ENCODE data around the gene TMEM130. TPM values are rescaled to one million over a fixed set of nuclear protein-coding genes. Genes with fewer than 3 reads are reported as not detected.

TMEM130 gene
- total RNA-seq, 1 donor from 2014 or later: 1.7 TPM

DNA sequence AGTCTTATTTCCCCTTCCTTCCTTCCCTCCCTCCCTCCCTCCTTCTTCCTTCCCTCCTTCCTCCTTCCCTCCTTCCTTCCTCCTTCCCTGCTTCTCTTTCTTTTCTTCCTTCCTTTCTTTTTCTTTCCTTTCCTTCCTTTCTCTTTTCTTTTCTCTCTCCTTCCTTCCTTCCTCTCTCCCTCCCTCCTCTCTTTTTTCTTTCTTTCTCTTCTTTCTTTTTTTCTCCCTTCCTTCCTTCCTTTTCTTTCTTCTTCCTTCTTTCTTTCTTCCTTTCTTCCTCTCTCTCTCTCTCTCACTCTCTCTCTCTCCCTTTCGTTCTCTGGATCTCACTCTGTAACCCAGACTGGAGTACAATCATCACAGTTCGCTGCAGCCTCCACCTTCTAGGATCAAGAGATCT is 6.2 kb downstream of the TMEM130 start:
- no peak for DNase-seq (ENCODE audit: extremely low spot score, unreplicated experiment)
- H3K27ac Mint-ChIP-seq (ENCODE audit: unreplicated experiment): no peak overlapping the region
- no peaks in the 10 kb centered on the region for H3K9me3 Mint-ChIP-seq (ENCODE audit: unreplicated experiment)
- TF ChIP-seq, protein P1, sequence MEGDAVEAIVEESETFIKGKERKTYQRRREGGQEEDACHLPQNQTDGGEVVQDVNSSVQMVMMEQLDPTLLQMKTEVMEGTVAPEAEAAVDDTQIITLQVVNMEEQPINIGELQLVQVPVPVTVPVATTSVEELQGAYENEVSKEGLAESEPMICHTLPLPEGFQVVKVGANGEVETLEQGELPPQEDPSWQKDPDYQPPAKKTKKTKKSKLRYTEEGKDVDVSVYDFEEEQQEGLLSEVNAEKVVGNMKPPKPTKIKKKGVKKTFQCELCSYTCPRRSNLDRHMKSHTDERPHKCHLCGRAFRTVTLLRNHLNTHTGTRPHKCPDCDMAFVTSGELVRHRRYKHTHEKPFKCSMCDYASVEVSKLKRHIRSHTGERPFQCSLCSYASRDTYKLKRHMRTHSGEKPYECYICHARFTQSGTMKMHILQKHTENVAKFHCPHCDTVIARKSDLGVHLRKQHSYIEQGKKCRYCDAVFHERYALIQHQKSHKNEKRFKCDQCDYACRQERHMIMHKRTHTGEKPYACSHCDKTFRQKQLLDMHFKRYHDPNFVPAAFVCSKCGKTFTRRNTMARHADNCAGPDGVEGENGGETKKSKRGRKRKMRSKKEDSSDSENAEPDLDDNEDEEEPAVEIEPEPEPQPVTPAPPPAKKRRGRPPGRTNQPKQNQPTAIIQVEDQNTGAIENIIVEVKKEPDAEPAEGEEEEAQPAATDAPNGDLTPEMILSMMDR (IDR thresholded peaks at IDR 0.05): no peak
- H3K27me3 Mint-ChIP-seq (ENCODE audit: unreplicated experiment): peaks cover 13% of the 10 kb centered on the region
- H3K4me1 Mint-ChIP-seq (ENCODE audit: unreplicated experiment): peaks cover 25% of the 10 kb centered on the region
- H3K4me3 Mint-ChIP-seq (ENCODE audit: unreplicated experiment): no peak overlapping the region
- H3K36me3 Mint-ChIP-seq (ENCODE audit: unreplicated experiment): no peaks in the 10 kb centered on the region

DNA sequence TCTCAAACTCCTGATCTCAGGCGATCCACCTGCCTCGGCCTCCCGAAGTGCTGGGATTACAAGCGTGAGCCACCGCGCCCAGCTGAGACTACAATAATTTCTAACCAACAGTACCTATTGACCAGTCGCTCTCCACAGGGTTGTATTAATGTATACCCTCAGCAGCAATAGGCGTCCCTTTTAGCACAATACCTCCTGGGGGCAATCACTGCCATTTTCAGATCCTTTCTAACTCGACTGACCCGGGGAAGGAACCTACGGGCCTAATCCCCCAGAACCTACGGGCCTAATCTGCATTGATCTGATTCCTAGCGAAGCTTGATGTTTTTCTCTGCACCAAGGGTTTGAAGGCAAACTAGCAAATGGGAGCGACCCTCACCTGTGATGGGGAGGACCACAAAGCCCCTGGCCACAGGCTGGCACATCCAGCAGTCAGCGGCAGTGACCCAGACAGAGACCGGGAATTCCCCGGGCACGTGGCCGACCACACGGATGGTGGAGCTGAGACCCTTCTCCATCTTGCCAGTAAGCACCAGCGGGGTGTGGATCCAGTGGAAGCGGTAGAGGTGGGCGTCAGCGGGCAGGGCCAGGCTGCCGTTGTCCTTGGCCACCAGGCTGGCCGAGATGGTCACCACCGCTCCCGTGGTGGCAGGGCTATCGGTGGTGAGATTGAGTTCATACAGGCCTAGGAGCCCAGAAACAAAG is 6.9 kb downstream of the TMEM130 start:
- TF ChIP-seq, protein P1 (IDR thresholded peaks at IDR 0.05): no peak
- no peak overlapping the region for H3K4me3 Mint-ChIP-seq (ENCODE audit: unreplicated experiment)
- DNase-seq (ENCODE audit: extremely low spot score, unreplicated experiment): no peak
- H3K27ac Mint-ChIP-seq (ENCODE audit: unreplicated experiment): no peak overlapping the region
- no peaks in the 10 kb centered on the region for H3K36me3 Mint-ChIP-seq (ENCODE audit: unreplicated experiment)
- H3K9me3 Mint-ChIP-seq (ENCODE audit: unreplicated experiment): no peaks in the 10 kb centered on the region
- peaks cover 9% of the 10 kb centered on the region for H3K27me3 Mint-ChIP-seq (ENCODE audit: unreplicated experiment)
- H3K4me1 Mint-ChIP-seq (ENCODE audit: unreplicated experiment): peaks cover 25% of the 10 kb centered on the region

DNA sequence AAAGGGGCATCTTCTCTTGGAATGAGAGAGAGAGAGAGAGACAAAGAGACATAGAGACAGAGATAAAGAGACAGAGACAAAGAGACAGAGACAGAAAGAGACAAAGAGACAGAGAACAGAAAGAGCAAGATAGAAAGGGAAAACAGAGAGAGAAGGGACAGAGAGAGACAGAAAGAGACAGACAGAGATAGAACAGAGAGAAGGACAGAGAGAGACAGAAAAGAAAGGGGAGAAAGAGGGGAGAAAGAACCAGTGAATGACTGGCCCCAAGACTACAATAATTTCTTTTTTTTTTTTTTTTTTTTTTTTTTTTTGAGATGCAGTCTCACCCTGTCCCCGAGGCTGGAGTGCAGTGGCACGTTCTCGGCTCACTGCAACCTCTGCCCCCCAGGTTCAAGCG is 7.6 kb downstream of the TMEM130 start:
- Mint-ChIP-seq H3K27ac (ENCODE audit: unreplicated experiment) (no peak overlapping the region), H3K9me3 (ENCODE audit: unreplicated experiment) (no peaks in the 10 kb centered on the region), H3K4me3 (ENCODE audit: unreplicated experiment) (no peak overlapping the region), H3K4me1 (ENCODE audit: unreplicated experiment) (peaks cover 22% of the 10 kb centered on the region), H3K27me3 (ENCODE audit: unreplicated experiment) (peaks cover 9% of the 10 kb centered on the region), H3K36me3 (ENCODE audit: unreplicated experiment) (no peaks in the 10 kb centered on the region)
- TF ChIP-seq, protein P1 (IDR thresholded peaks at IDR 0.05): no peak
- DNase-seq (ENCODE audit: extremely low spot score, unreplicated experiment): no peak

DNA sequence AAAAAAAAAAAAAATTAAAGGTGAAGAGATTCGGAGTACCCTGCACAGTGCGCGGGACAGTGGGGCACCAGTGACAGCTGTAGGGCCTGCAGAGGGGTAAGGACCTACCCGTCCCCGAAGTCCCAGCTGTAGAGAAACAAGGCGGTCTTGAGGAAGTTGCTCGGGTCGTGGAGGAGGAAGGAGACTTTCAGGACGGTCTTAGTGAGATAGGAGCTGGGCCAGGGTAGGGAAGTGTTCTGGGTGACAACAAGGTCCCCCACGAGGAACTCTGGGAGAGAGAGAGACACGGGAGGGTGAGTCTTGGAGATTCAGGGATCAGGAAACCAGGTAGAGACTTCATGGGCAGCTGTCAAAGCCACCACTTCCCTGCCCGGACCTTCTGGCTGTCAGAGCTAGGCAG is 9.7 kb downstream of the TMEM130 start:
- no peak overlapping the region for H3K4me3 Mint-ChIP-seq (ENCODE audit: unreplicated experiment)
- no peaks in the 10 kb centered on the region for H3K36me3 Mint-ChIP-seq (ENCODE audit: unreplicated experiment)
- H3K27ac Mint-ChIP-seq (ENCODE audit: unreplicated experiment): no peak overlapping the region
- no peaks in the 10 kb centered on the region for H3K9me3 Mint-ChIP-seq (ENCODE audit: unreplicated experiment)
- DNase-seq (ENCODE audit: extremely low spot score, unreplicated experiment): no peak
- peaks cover 4% of the 10 kb centered on the region for H3K4me1 Mint-ChIP-seq (ENCODE audit: unreplicated experiment)
- peaks cover 9% of the 10 kb centered on the region for H3K27me3 Mint-ChIP-seq (ENCODE audit: unreplicated experiment)
- TF ChIP-seq, protein P1 (IDR thresholded peaks at IDR 0.05): no peak

DNA sequence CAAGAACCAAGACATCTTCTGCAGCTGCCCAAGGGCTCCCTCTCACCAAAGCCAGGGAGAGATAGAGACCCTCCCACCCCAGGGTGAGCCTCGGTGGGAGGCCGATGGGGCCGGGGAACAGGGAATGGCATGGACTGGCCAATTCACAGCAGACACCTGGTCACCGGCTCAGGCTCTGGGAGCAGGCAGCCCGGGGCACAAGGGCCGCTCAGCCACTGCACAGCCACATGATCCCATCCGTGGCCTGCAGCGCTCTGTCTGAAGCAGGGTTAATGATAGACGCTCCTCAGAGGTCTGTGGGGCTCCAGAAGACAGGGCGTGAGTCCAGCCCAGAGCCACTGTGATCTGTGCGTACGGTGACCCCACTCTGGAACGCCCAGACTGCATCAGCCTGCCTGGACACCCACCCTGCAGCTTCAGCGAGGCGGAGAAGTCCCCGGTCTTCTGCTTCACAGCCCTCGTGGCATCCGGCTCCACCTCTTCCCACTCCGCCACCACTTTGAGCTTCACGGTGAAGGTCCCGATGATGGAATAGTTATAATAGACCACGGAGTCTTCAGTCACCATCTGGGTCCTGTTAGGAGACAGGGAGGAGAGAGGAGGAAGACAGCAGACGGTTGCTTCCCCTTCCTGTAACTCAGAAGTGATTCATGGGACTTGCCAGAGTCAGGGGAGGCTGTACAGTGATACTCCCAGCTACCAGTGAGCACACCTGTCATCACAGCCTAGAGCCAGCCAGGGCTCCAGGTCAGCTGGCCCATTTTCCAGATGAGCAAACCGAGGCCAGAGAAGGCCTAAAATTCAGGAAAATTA is 14.0 kb downstream of the TMEM130 start:
- Mint-ChIP-seq H3K27ac (ENCODE audit: unreplicated experiment) (no peak overlapping the region), H3K4me3 (ENCODE audit: unreplicated experiment) (no peak overlapping the region), H3K4me1 (ENCODE audit: unreplicated experiment) (peaks cover 8% of the 10 kb centered on the region), H3K9me3 (ENCODE audit: unreplicated experiment) (no peaks in the 10 kb centered on the region), H3K27me3 (ENCODE audit: unreplicated experiment) (peaks cover 6% of the 10 kb centered on the region), H3K36me3 (ENCODE audit: unreplicated experiment) (no peaks in the 10 kb centered on the region)
- TF ChIP-seq, protein P1 (IDR thresholded peaks at IDR 0.05): no peak
- no peak for DNase-seq (ENCODE audit: extremely low spot score, unreplicated experiment)
